Ectodermal cell (in vitro differentiated cells): ENCODE data around the gene SIL1.
"Not testable (repeated sequence)": the region's sequence is repeated elsewhere in the genome, so short reads cannot be mapped to it uniquely, and the experiment has no call there.

Experiments used
- H3K27ac ChIP-seq: 2 replicates; pipeline ENCODE4 v1.7.0; 2013; ENCODE audit warnings: mild to moderate bottlenecking, low read depth, low read length; ENCODE audit not compliant: insufficient read depth, poor library complexity, severe bottlenecking
- H3K27me3 ChIP-seq: 2 replicates; pipeline ENCODE4 v1.7.0; 2013; ENCODE audit warnings: mild to moderate bottlenecking, low read length; ENCODE audit not compliant: insufficient read depth, control insufficient read depth, poor library complexity, severe bottlenecking
- H3K36me3 ChIP-seq: one replicate; pipeline ENCODE4 v1.7.0; 2013; ENCODE audit warnings: low read length; ENCODE audit not compliant: control insufficient read depth, insufficient read depth
- H3K4me1 ChIP-seq: one replicate; pipeline ENCODE4 v1.7.0; 2013; ENCODE audit warnings: low read length; ENCODE audit not compliant: control insufficient read depth, insufficient read depth
- H3K4me3 ChIP-seq: 2 replicates; pipeline ENCODE4 v1.7.0; 2013; ENCODE audit warnings: low read depth, low read length, control low read depth; ENCODE audit not compliant: insufficient read depth
- H3K9me3 ChIP-seq: 2 replicates; pipeline ENCODE4 v1.7.0; 2013; ENCODE audit warnings: mild to moderate bottlenecking, low read length, moderate library complexity; ENCODE audit not compliant: control insufficient read depth
- WGBS, 2 experiments: methylation state at CpG; one replicate each; pipeline ENCODE4 v1.1.7; 2013; ENCODE audit warnings: missing lambda C conversion rate in 2 of 2; 5-methylcytosine and 5-hydroxymethylcytosine counted together

SIL1 gene

GRCh38 chr5:139117342-139117884 is 80.8 kb downstream of the SIL1 start:
- Histone ChIP-seq H3K4me1 (peaks cover 4% of the 10 kb centered on the region), H3K4me3 (no peak overlapping the region), H3K27ac (no peak overlapping the region), H3K9me3 (no peaks in the 10 kb centered on the region), H3K27me3 (no peaks in the 10 kb centered on the region), H3K36me3 (no peaks in the 10 kb centered on the region)
- 82 to 91% methylated on average over 2 of the region's 2 CpGs for WGBS, 2 experiments

- Histone ChIP-seq H3K9me3 (no peaks in the 10 kb centered on the region), H3K27me3 (no peaks in the 10 kb centered on the region), H3K4me3 (no peak overlapping the region), H3K36me3 (no peaks in the 10 kb centered on the region), H3K4me1 (no peaks in the 10 kb centered on the region), H3K27ac (no peak overlapping the region)
- WGBS, 2 experiments = 90 to 94% methylated on average over 5 of the region's 5 CpGs
Observed at GRCh38 chr5:139116100-139116655, 82.0 kb downstream of the SIL1 start.

GRCh38 chr5:139113892-139114291 is 84.3 kb downstream of the SIL1 start:
- H3K9me3 ChIP-seq = no peaks in the 10 kb centered on the region
- WGBS, 2 experiments = 95 to 97% methylated on average over 2 of the region's 2 CpGs
- no peaks in the 10 kb centered on the region for H3K36me3 ChIP-seq

GRCh38 chr5:139112362-139112761 is 85.8 kb downstream of the SIL1 start:
- whole genome bisulfite sequencing, 2 experiments = 95% methylated on average over 39 of the region's 39 CpGs
- H3K4me1 ChIP-seq, H3K27ac ChIP-seq, H3K4me3 ChIP-seq, H3K9me3 ChIP-seq, H3K27me3 ChIP-seq, H3K36me3 ChIP-seq: not testable (repeated sequence)

More at GRCh38 chr5:139113892-139114291, 84.3 kb downstream of the SIL1 start:
- Histone ChIP-seq H3K4me3 (no peak overlapping the region), H3K4me1 (peaks cover 3% of the 10 kb centered on the region), H3K27ac (no peak overlapping the region), H3K27me3 (no peaks in the 10 kb centered on the region)

GRCh38 chr5:139110526-139111168 is 87.5 kb downstream of the SIL1 start:
- H3K9me3 ChIP-seq = no peaks in the 10 kb centered on the region
- H3K4me1 ChIP-seq = peaks cover 14% of the 10 kb centered on the region

GRCh38 chr5:139108063-139108824 is 89.9 kb downstream of the SIL1 start:
- Histone ChIP-seq H3K4me1 (peaks cover 26% of the 10 kb centered on the region), H3K4me3 (no peak overlapping the region), H3K9me3 (no peaks in the 10 kb centered on the region), H3K27me3 (no peaks in the 10 kb centered on the region), H3K27ac (no peak overlapping the region), H3K36me3 (no peaks in the 10 kb centered on the region)
- 88% methylated on average over 10 of the region's 10 CpGs for WGBS, 2 experiments

More at GRCh38 chr5:139110526-139111168, 87.5 kb downstream of the SIL1 start:
- no peaks in the 10 kb centered on the region for H3K36me3 ChIP-seq
- H3K4me3 ChIP-seq = no peak overlapping the region
- no peak overlapping the region for H3K27ac ChIP-seq
- H3K27me3 ChIP-seq = no peaks in the 10 kb centered on the region

GRCh38 chr5:139105621-139106071 is 92.5 kb downstream of the SIL1 start:
- Histone ChIP-seq H3K9me3 (no peaks in the 10 kb centered on the region), H3K4me1 (peaks cover 30% of the 10 kb centered on the region), H3K27ac (no peak overlapping the region), H3K36me3 (no peaks in the 10 kb centered on the region), H3K27me3 (no peaks in the 10 kb centered on the region), H3K4me3 (no peak overlapping the region)
- 59 to 63% methylated on average over 15 of the region's 15 CpGs for WGBS, 2 experiments

- Histone ChIP-seq H3K4me1 (peaks cover 30% of the 10 kb centered on the region), H3K4me3 (no peak overlapping the region)
Observed at GRCh38 chr5:139104577-139105276, 93.4 kb downstream of the SIL1 start.

GRCh38 chr5:139103762-139104161 is 94.4 kb downstream of the SIL1 start:
- Histone ChIP-seq H3K9me3 (no peaks in the 10 kb centered on the region), H3K4me1 (peaks cover 26% of the 10 kb centered on the region), H3K27ac (no peak overlapping the region), H3K27me3 (no peaks in the 10 kb centered on the region), H3K36me3 (no peaks in the 10 kb centered on the region), H3K4me3 (no peak overlapping the region)

More at GRCh38 chr5:139104577-139105276, 93.4 kb downstream of the SIL1 start:
- 88% methylated on average over 10 of the region's 10 CpGs for WGBS, 2 experiments
- H3K36me3 ChIP-seq = no peaks in the 10 kb centered on the region
- H3K27ac ChIP-seq = no peak overlapping the region
- H3K27me3 ChIP-seq = no peaks in the 10 kb centered on the region
- no peaks in the 10 kb centered on the region for H3K9me3 ChIP-seq

GRCh38 chr5:139100825-139101224 is 97.3 kb downstream of the SIL1 start:
- H3K27me3 ChIP-seq = no peaks in the 10 kb centered on the region
- H3K4me1 ChIP-seq = peaks cover 18% of the 10 kb centered on the region
- no peaks in the 10 kb centered on the region for H3K36me3 ChIP-seq
- no peak overlapping the region for H3K4me3 ChIP-seq
- no peaks in the 10 kb centered on the region for H3K9me3 ChIP-seq
- 89 to 93% methylated on average over 3 of the region's 3 CpGs for WGBS, 2 experiments
- no peak overlapping the region for H3K27ac ChIP-seq
